Activated CD8-positive, alpha-beta T cell treated with anti-CD3 and anti-CD28 coated beads for 36 hours (primary cell): Measurements from ENCODE around the gene FDX1. TPM values are rescaled to one million over a fixed set of nuclear protein-coding genes. Genes with fewer than 3 reads are reported as not detected.

Experiments used
- ATAC-seq: fragments of 200-7000 bp; cut with Tn5 transposase; one replicate; pipeline ENCODE4 v1.10.0; 2021; ENCODE audit warnings: mild to moderate bottlenecking, moderate library complexity
- CTCF ChIA-PET: fragments of 350-600 bp; sonication (Branson Sonifier 250); formaldehyde crosslinking; loops from one replicate; lab custom pipeline; 2021; ENCODE audit warnings: antibody characterized with exemption; lab: Charles Lee
- POLR2A ChIA-PET: fragments of 350-600 bp; sonication (Branson Sonifier 250); formaldehyde crosslinking; loops from one replicate; lab custom pipeline; 2021; ENCODE audit warnings: antibody characterized with exemption; lab: Charles Lee
- DNase-seq: peaks from one replicate; pipeline ENCODE4 v3.0.0-alpha.2; 2020
- H3K27ac Mint-ChIP-seq: one replicate; pipeline ENCODE4 v1.8.0; 2021; ENCODE audit warnings: mild to moderate bottlenecking, mixed read lengths
- H3K27me3 Mint-ChIP-seq: one replicate; pipeline ENCODE4 v1.8.0; 2021; ENCODE audit warnings: mixed read lengths
- H3K36me3 Mint-ChIP-seq: one replicate; pipeline ENCODE4 v1.8.0; 2021; ENCODE audit warnings: low read depth, mixed read lengths
- H3K4me1 Mint-ChIP-seq: one replicate; pipeline ENCODE4 v1.8.0; 2021; ENCODE audit warnings: low read depth, mixed read lengths
- H3K4me3 Mint-ChIP-seq: one replicate; pipeline ENCODE4 v1.8.0; 2021; ENCODE audit warnings: mild to moderate bottlenecking, moderate library complexity, mixed read lengths
- H3K9me3 Mint-ChIP-seq: one replicate; pipeline ENCODE4 v1.8.0; 2021; ENCODE audit warnings: mixed read lengths
- intact Hi-C: fragments of 100-400 bp; cut with micrococcal nuclease; formaldehyde crosslinking; loops from one replicate; pipeline ENCODE4 v1.10.0; 2022
- total RNA-seq, 2 experiments: library from RNA; stranded (reverse); gene quantifications; one replicate each; pipeline ENCODE4 v1.2.3, GENCODE V29; 2021
- TF ChIP-seq, protein P1 (sequence below): fragments of 200-600 bp; IDR thresholded peaks from one replicate; pipeline ENCODE4 v1.8.0; 2022; ENCODE audit warnings: antibody characterized with exemption, mild to moderate bottlenecking

The FDX1 gene
- total RNA-seq, 2 experiments from 2014 or later, result 16.9 to 17.2 TPM

DNA sequence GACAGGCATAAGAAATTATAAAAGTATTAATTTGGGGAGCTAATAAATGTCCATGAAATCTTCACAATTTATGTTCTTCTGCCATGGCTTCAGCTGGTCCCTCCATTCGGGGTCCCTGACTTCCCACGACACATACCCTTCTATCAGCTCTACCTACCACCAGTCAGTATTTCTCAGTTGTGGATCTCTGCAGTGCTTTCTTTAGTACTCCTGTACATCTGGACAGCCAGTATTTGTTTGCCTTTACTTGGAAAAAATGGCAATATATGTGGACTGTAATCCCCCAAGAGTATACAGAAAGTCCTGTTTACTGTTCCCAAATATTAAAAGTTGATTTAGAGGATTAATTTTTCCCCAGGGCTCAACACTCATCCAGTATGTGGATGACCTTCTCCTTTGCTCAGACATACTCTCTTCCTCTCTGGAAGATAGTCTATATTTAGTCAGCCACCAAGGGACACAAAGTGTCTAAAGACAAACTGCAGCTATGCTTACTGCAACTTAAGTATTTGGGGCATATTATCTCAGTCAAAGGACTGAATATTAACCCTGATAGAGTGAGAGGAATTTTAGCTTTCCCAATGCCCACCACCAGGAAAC is 7.3 kb upstream of the FDX1 start:
- Mint-ChIP-seq H3K27me3 (peaks cover 2% of the 10 kb centered on the region), H3K9me3 (peaks cover 7% of the 10 kb centered on the region), H3K4me3 (no peak overlapping the region), H3K27ac (no peak overlapping the region), H3K4me1 (no peaks in the 10 kb centered on the region), H3K36me3 (no peaks in the 10 kb centered on the region)
- intact Hi-C loops, result no loop called here
- ChIA-PET CTCF (interaction anchor here (1.8 kb wide), 1 partner anchor 10 kb away, joined by 10 read pairs; no protein-coding TSS in a partner anchor), POLR2A (no interaction called here)
- ATAC-seq, result no peak
- TF ChIP-seq, protein P1, sequence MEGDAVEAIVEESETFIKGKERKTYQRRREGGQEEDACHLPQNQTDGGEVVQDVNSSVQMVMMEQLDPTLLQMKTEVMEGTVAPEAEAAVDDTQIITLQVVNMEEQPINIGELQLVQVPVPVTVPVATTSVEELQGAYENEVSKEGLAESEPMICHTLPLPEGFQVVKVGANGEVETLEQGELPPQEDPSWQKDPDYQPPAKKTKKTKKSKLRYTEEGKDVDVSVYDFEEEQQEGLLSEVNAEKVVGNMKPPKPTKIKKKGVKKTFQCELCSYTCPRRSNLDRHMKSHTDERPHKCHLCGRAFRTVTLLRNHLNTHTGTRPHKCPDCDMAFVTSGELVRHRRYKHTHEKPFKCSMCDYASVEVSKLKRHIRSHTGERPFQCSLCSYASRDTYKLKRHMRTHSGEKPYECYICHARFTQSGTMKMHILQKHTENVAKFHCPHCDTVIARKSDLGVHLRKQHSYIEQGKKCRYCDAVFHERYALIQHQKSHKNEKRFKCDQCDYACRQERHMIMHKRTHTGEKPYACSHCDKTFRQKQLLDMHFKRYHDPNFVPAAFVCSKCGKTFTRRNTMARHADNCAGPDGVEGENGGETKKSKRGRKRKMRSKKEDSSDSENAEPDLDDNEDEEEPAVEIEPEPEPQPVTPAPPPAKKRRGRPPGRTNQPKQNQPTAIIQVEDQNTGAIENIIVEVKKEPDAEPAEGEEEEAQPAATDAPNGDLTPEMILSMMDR, result no peak
- no peak for DNase-seq

DNA sequence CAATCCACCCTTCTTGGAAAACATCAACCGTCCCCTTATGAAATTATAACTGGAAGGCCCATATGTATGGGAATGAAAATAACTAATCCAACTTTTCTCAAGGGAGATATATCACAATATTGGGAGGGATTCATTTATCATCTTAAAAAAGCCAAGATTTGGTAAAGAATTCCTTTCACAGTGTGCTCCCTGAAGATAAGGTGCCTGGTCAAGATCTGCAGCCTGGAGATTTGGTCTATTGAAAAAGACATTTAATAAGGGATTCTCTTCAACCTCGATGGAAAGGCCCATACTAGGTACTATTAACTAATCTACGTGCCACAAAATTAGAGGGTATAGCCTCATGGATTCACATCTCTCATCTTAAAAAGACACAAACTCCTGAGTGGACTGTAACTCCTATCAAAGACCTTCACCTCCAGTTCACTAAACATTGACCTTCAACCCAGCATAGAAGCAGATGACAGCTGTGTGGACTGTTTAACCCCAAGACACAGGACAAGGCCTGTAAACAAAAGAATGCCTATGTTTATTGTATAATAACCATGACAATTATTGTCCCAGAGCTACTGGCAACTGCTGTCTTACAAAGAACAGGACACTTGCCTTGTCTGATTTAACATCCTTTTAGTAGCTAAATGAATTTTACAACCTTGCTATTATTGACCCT is 4.8 kb upstream of the FDX1 start:
- CTCF ChIA-PET, result interaction anchor here (0.9 to 1.6 kb wide), 4 partner anchors 12 to 250 kb away, joined by 3 to 6 read pairs (median 4); no protein-coding TSS in a partner anchor
- H3K4me3 Mint-ChIP-seq, result no peak overlapping the region
- ATAC-seq, result no peak
- POLR2A ChIA-PET, result no interaction called here
- H3K9me3 Mint-ChIP-seq, result peaks cover 7% of the 10 kb centered on the region
- TF ChIP-seq, protein P1, result no peak
- H3K27ac Mint-ChIP-seq, result no peak overlapping the region
- intact Hi-C loops, result loop anchor here (5.0 kb wide), 1 partner anchor 128 kb away; the partner anchor contains the start of gene RDX
- no peaks in the 10 kb centered on the region for H3K36me3 Mint-ChIP-seq
- H3K4me1 Mint-ChIP-seq, result peaks cover 9% of the 10 kb centered on the region
- no peaks in the 10 kb centered on the region for H3K27me3 Mint-ChIP-seq
- DNase-seq, result no peak

DNA sequence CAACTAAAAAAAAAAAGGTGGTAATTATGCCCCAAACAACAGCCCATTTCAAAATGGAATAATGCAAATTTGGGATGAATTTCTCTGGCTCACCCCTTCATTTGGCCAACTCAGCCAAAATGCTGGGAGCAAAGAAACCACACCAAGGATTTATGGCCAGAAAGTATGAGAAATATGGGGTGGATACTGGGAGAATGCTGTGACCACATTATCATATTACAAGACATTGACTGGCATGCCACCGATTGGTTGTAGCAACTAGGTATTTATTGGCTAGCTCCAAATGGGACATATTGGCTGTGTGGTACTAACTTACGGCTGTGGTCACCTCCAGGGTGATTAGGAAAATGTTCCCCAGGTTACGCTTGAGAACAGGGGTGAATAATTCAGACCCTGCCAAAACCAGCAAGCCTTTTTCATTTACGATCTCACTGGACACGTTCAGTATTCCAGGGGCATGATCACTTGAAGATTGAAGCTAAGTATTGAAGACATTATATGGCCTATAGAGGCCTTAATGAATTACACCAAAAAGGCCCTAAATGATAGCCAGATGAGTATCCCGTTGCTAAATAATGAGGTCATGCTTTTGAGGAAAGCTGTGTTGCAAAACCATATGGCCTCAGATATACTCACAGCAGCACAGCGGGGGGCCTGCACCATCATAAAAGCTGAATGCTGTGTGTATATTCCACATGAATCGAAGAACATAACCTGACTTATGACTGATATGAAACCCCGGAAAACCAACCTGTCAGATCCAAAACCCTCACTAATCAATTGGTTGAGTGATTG is 3.8 kb upstream of the FDX1 start:
- CTCF ChIA-PET, result interaction anchor here (0.6 to 1.6 kb wide), 6 partner anchors 11 to 252 kb away, joined by 3 to 9 read pairs (median 3); no protein-coding TSS in a partner anchor
- ATAC-seq, result no peak
- peaks cover 9% of the 10 kb centered on the region for H3K4me1 Mint-ChIP-seq
- intact Hi-C loops, result loop anchor here (5.0 kb wide), 1 partner anchor 129 kb away; the partner anchor contains the start of gene RDX
- POLR2A ChIA-PET, result interaction anchor here (0.9 kb wide), 1 partner anchor 10 kb away, joined by 3 read pairs; no protein-coding TSS in a partner anchor
- TF ChIP-seq, protein P1, result no peak
- H3K27ac Mint-ChIP-seq, result no peak overlapping the region
- DNase-seq, result no peak
- H3K9me3 Mint-ChIP-seq, result peaks cover 6% of the 10 kb centered on the region
- no peak overlapping the region for H3K4me3 Mint-ChIP-seq
- no peaks in the 10 kb centered on the region for H3K27me3 Mint-ChIP-seq
- H3K36me3 Mint-ChIP-seq, result peaks cover 2% of the 10 kb centered on the region

DNA sequence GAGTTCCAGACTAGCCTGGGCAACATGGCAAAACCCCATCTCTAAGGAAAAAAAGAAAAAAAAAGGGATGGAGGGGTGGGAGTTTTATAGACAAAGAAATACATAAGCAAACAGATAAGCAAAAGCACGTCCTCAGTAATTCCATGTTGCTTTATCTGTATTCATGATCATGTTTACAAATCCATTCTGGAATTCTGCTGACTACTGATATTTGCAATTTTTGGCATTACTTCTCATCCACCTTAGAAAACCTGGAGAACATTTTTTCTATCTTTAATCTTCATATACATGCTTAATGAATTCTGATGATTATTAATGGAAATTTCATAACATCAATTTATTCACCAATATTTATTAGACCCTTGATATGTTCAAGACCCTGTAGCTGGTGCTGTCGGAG is 1.7 kb upstream of the FDX1 start:
- Mint-ChIP-seq H3K4me1 (peaks cover 28% of the 10 kb centered on the region), H3K4me3 (no peak overlapping the region), H3K9me3 (no peaks in the 10 kb centered on the region), H3K27ac (no peak overlapping the region), H3K27me3 (no peaks in the 10 kb centered on the region), H3K36me3 (peaks cover 2% of the 10 kb centered on the region)
- ATAC-seq (no peak), DNase-seq (no peak)
- ChIA-PET CTCF (interaction anchor here (9.5 kb wide), 1 partner anchor 228 kb away, joined by 126 read pairs; no protein-coding TSS in a partner anchor), POLR2A (no interaction called here)
- intact Hi-C loops, result loop anchor here (1.0 to 5.0 kb wide), 2 partner anchors 14 to 131 kb away; partner anchors contain the start of gene RDX
- TF ChIP-seq, protein P1, result no peak
